ENCODE measurements around the gene ZBTB42.

The ZBTB42 gene

DNA sequence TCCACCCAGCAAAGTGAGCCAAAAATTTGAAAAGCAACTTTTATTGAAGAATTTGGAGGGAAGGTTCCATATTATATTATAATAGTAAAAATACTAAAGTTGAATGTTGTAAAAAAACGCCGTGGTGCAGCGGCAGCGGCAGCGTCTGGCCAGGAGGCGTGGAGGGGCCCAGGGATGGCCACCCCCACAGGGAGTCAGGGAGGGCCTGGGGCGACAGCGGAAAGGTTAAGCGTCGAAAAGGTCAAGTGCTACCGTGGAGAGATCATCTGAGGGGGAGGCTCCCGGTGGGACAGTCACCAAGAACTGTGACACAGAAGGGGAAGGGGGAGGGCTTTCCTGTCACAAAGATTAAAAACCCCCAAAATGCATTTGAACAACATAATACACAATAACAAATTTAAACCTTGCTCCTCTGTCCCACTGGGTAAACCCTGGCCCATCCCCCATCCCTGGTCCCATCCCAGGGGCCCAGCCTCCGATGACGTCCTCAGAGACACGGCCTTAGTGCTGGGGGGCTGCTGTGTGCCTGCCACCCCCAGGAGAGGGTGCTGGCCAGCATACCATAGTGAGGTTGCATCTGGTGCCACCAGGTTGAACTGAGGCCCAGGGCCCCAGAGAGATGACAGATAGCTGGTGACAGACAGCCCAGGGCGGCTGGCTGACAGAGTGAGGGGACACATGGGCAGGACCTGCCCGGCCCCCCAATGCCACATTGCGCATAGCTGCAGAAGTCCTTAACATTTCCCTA is 31.4 kb upstream of the ZBTB42 start:
- DNase-seq: no peak

DNA sequence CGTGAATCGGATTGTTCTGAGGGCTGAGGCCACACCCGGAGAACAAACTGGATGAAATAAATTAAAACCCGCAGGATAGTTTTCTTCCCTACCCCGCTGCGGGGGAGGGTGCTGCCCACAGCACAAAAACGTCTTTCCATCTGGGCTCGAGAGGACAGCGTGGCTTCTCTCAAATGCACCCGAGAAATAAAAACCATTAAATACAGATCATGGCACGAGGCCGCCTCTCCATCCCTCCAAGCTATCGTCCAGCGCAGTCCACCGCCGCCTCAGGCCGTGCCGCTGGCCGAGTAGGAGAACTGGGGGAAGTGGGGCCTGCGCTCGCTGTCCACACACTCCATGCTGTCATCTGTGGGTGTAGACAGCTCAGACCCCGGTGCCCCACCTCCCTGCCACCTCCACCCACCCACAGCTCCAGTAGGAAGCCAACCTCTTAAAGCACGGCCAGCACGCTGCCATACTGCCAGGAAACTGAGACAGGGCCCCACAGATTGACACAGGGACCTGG is 30.8 kb upstream of the ZBTB42 start:
- DNase-seq: no peak

DNA sequence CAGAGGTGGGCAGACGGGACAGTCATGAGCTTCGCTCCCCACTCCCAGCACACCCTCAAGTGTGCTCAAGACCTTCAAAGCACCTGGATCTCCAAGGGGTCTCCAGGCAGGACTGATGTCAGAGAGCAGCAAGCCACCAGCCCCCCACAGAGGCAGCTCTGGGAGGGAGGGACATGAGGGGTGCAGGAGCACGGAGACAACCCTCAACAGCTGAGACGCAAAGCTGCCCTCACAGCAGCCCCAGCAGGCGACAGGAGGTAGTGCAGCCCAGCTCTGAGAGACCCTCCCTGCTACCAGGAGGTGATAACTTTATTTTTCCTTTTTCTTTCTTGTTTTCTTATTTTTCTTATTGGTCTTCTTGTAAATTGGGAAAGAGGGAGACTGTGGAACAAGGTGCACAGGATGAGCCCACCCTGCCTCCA is 30.0 kb upstream of the ZBTB42 start:
- no peak for DNase-seq

DNA sequence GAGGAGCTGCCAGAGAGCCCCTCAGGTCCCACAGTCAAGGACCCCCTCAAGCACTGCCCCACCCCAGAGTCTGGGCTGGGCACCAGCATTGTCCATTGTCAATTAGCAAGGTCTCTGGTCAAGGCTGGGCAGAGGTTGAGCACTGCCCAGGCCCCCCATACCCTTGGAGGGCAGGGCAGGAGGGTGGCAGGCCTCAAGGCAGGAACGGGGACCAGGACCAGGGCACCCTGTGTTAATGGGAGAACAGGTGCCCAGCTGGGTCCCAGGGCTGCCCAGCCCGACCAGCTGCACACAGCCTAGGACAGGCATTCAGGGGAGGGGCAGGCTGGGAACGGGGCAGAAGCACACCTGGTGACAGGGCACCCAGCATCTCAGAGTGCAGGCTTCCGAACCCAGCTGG is 29.5 kb upstream of the ZBTB42 start:
- no peak for DNase-seq

DNA sequence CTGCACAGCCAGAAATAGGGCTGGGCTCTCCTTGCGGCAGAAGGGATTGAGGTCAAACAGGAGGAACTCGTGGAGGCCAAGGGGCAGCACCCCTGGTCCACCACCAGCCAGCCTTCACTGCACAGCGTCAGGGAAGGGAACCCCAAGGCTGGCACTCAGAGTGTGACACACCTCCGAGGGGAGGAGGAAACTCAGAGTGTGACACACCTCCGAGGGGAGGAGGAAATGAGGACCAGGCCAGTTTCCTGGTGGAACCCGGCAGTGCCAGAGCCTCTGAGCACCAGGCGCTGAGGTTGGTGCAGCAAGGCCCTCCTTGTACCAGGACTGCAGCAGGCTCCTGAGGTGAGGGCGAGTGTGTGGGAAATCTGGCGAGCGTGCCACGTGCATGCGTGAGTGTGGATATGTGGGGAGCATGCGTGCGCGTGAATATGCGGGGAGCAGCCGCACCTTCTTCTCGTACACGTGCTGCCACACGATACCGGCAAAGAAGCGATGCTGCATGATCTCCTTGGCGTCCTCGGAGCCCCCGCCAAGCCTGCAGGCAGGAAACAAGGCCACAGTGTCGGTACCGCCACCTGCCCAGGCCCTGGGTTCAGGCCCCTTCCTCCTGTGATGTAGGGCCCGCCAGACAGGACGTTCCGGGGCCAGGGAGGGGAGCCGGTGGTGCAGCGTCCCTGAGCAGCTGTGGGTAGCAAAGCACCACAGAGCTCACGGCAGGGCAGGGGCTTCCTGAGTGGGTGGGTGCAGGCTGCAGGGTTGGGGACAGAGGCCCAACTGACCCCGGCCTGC is 28.8 kb upstream of the ZBTB42 start:
- no peak for DNase-seq

DNA sequence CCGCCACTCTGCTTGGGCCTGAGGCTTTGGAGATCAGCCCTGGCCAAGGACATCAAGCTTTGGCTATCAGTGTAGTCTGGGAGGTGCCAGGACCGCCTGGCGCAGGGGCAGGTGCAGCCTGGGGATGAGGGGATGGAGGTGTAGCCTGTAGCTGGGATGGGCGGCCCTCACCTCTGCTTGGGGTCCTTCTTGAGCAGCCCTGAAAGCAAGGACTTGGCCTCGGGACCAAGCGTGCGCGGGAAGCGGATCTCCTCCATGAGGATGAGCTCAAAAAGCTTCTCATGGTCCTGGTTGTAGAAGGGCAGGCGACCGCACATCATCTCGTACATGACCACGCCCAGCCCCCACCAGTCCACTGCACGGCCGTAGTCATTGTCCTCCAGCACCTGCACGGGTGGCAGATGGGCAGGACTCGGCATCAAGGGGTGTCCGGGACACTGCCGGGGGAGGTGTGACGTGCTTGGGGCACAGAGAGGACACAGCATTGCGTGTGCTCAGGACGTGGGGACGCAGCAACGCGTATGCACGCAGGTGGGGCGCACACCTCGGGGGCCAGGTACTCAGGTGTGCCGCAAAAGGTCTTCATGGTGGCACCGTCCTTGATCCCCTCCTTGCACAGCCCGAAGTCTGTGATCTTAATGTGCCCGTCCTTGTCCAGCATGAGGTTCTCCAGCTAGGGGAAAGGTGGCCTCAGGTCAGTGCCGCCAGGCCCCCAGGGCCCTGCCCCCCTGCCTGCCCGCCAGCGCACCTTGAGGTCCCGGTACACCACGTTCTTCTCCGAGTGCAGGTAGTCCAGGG is 28.0 kb upstream of the ZBTB42 start:
- no peak for DNase-seq

DNA sequence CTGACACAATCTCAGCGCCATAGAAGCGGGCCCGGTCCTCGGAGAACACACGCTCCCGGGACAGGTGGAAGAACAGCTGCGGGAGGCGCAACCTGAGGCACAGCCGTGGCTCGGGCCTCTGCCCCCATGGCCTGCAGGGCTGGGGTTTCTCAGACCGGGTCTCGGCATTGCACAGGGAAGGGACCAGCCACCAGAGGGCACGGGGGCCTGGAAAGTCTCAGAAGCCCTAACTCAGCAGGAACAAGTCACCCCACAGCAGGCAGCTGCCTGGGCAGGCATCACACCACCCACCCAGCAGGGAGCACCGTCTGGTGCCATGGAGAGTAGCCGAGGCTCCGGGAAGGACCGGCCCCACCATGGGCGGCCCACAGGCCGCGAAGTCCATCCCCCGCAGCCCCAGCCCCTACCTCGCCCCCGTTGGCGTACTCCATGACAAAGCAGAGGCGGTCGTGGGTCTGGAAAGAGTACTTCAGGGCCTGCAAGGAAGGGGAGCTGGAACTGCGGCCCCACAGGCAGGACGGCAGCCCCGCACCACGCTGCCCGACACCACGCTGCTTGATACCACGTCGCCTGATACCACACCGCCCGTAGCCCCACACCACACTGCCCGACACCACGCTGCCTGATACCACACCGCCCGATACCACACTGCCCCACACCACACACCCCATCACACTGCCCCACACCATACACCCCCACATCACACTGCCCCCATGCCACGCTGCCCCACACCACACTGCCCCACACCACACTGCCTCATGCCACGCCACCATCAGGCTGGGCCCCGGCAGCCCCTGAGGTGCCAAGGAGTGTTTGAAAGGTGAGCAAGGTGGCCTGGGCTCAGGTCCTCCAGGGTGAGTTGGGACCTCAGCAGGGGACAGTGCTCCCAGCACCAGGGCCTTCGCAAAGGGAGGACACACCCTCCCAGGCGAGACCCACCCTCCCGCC is 27.1 kb upstream of the ZBTB42 start:
- DNase-seq: no peak

DNA sequence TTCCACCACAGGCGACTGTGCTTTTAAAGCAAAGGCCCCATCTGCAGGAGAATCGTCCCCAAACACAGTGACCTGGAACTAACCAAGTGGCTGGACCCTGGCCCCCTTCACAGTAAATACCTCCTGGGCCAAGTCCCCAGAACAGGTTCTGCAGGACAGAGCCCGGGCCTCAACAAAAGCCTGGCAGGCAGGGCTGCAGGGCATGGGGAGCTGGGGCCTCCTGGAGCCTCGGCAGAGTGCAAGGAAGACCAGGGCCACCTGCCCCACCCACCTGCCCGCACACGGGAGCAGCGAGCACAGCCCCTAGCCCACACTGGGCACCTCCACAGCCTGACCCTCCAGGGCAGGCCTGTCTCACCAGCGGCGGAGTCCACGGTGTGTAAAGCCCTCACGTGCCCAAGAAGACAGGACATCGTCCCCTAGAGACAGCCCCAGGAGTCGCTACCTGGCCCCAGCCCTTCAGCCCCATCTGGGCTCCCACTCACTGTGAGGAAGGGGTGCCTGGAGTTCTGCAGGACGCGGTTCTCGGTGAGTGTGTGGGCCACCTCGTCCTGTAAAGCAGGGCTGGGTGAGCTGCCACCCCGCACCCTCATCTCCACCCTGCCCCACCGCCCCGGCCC is 26.3 kb upstream of the ZBTB42 start:
- DNase-seq: no peak

DNA sequence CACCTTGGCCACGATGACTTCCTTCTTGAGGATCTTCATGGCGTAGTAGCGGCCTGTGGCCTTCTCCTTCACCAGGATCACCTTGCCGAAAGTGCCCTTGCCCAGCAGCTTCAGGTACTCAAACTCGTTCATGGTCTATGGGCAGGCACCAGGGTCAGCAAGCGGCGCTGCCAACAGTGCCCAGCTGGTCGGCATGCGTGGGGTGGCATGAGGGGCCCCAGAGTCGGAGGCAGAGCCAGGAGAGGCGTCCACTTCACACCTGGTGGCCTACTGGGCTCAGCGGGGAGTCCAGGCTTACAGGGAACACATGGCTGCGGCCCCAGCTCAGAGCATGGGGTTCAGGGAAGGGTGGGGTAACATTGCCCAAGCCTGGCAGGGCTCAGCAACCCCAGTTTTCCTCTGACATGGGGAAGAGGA is 25.8 kb upstream of the ZBTB42 start:
- no peak for DNase-seq

DNA sequence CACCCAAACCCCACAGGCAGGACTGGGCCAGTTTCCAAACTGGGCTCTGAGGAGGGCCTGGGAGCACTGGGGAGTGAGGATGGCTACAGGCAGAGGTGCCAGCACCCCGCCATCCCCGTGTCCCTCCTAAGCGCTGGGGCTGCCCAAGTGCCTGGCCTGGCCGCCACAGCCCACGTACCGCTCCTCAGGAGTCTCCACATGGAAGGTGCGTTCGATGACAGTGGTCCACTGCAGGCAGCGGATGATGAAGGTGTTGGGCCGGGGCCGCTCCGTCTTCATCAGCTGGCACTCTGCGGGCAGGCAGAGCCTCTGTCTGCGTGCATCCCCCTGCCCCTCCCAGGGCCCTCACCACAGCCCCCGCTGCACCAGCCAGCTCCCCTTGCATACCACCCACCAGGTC is 24.4 kb upstream of the ZBTB42 start:
- DNase-seq: no peak

DNA sequence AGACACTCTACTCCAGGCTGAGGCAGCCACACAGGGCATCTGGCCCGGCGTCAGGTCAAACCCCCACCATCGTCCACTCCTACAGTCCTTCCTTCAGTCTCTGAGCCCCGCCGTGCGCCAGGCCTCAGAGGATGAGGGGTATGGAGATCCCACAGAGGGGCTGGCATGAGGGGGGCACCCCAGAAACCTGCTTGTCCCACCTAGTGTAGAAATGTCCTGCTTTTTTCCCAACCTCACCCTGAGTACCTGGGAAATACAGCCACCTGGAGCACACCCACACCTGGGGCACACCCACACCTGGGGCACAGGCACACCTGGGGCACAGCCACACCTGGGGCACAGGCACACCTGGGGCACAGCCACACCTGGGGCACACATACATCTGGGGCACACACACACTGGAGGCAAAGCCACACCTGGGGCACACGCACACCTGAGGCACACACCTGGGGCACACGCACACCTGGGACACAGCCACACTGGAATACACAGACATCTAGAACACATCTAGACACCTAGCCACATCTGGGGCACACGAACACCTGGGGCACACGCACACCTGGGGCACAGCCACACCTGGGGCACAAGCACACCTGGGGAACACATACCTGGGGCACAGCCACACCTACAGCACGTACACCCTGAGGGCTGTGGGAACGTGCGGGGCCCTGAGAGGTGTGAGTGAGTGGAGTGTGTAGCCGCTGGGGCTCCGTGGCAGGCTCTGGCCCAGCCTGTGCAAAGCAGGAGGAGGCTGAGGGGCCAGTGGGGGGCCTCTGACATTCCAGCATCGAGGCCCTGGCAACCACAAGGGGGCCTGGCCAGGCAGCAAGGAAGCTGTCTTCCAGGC is 23.7 kb upstream of the ZBTB42 start:
- no peak for DNase-seq

DNA sequence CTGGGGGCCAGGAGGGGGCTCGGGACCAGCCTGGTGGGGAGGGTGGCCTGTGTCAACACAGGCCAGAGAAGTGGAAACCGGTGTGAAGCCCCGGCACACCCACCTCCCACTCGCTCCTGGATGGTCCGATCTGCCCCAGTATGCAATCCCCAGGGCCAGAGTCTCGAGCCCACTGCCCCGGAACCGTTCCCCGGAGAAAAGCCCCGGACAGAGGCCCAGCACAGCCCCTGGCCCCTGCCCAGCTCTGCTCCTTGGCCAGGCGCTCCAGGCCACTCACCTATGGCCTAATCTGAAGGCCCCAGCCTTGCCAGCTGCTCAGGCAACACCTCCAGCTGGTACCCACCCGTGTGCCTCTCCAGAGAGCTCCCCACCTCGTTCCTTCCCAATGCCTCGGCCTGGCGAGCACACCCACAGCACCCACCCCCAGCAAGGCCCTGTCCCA is 23.1 kb upstream of the ZBTB42 start:
- DNase-seq: no peak

DNA sequence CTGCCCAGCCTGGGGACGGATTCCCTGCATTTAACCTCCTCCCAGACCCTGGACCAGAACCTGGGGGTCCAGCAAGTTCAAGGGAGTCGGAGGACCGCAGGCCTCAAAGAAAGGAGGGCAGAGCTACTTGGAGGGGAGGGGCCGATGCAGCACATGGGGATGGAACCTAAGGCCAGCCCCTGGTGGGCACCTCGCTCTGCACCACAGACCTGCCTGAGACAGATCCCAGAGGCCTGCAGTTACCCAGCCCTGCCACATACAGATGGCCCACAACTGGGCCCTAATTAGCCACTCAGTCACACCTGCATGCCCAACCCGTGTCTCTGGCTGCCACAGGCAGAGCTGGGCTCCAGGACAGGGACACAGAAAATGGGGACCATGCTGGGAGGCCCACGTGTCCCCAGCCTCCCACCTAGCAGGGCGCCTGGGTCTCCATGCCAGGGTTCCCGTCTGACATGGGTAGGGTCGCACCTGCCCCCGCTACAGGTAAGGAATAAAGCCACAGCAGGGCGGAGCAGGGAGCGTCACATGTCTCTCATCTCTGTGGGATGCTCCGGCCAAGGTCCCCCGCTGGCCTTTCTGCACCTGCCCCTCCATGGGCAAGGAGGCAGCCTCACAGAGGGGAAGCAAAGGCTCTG is 22.1 kb upstream of the ZBTB42 start:
- DNase-seq: no peak

DNA sequence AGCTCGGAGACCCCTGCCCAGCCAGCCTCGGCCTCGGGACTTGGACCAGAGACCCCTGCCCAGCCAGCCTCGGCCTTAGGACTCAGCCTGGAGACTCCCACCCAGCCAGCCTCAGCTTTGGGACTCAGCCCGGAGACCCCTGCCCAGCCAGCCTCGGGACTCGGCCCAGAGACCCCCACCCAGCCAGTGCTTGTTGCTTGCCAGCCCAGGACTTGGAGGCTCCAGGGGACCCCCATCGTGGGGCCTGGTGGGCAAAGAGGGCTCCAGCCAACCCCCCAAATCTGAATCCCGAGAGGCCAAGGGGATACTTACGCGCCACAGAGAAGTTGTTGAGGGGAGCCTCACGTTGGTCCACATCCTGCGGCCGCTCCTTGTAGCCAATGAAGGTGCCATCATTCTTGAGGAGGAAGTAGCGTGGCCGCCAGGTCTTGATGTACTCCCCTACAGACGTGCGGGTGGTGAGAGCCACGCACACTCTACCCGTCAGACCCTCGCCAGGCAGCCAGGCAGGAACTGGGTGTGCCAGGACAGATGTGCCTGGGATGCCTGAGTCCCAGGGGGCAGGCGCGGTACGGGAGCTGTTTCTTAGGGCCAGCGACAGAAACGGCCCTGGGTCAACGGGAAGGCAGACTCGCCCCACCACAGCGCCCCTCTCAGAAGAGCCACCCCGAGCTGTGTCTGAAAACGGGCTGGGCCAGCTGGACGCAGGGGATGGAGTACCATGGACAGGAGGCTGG is 21.0 kb upstream of the ZBTB42 start:
- no peak for DNase-seq

DNA sequence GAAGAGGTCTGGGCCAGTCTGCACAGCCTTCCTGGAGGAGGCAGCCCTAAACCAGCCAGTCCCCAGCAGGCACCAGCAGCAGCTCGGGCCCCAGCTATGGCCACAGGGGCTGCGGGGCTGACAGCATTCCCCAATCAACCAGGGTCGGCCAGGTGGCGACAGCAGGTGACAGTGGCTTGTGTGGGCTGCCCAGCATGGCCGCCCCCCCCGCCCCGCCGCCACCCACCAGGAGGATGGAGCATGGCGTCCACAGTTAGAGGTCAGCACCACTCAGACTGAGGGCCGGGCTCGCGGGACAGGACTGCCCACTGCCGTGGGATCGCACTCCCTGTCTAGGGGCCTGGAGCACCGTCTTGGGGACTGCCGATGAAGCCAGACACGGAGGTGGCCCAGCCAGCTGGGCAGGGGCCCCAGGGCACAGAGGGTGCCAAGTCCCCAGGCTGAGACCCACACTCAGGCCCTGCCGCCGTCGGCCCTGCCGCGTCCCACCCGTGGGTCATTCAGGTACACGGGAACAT is 20.3 kb upstream of the ZBTB42 start:
- no peak for DNase-seq

DNA sequence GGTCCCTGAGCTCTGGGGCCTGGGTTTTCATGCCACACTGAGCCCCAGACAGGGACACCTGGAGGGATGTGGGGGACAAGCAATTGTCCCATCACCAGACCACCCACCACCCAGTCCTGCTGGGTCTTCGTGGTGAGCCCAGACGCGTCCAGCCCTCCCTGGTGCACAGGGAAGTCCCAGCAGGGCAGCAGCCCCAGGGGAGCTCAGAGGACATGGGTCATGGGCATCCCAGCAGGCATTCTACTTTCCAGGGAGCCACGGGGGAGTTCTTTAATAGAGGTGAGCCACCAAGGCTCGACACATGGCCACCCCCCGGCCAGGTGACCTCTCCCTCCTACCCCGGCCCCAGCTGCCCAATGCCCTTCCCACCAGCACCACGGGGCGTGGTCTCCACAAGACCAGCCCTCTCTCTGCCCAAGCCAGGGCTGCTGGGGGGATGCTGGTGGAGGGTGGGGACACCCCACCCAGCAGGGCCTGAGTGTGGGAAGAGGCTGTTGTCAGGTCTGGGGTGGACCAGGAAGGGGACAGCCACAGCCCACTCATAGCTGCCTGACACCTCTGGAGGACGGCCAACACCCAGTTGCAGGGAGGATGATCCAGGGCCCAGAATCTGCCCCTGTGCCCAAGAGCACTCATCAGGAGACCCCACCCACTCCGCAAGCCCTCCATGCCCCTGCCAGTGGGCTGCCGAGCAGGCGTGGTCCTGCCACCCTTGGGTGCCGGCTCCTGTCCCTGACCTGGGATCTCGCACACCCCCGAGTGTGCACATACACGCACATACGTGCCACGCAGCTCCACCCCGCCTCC is 19.4 kb upstream of the ZBTB42 start:
- no peak for DNase-seq

DNA sequence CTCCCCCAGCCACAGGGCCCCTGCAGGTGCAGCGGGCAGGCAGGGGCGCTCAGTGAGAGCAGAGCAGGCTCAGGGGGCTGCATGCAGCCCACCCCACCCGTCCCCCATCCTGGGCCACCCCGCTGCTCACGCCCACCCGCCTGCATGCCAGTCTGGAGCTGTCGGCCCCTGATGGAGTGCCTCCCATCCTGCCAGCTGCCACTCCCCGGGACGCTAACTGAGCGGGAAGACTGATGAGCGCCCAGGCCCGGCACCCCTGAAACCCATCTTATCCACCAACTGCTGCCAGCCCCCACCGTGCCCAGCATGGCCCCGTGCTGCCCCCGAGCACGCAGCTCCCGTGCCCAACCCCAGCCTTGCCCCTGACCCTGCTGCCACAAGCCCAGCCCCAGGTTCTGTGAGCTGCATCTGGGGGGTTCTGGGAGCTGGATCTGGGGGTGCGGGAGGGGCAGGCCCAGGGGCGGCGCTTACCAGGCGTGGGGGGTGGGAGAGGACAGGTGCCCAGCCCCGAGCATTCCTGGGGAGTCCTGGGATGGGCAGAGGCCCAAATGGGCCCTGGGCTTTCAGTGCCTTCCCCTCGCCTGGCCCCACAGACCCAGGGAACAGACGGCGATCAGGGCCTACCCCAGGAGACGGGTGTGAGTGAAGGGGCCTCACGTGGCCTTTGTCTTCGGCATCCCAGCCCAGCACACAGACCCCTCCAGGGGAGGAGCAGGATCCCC is 18.7 kb upstream of the ZBTB42 start:
- no peak for DNase-seq

DNA sequence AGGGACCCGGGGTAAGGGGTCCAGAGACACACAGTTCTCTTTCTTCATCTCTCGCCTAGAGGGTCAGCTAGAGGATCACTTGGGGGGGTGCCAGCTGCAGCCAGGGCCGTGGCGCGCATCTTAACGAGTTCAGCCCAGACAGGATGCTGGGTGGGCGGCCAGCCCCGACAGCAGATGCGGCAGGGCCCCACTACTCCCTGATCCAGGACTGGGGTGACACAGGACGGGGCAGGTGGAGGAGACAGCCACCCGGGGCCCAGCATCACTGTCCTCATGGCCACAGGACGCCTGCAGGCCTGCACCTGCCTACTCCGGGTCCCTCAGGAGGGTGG is 18.1 kb upstream of the ZBTB42 start:
- no peak for DNase-seq
